HK-2 (cell line): ENCODE data around the gene UBC.

ENCODE experiments used
- DNase-seq: peaks from one replicate; pipeline ENCODE4 v3.0.0-alpha.2; 2018; ENCODE audit not compliant: unreplicated experiment

UBC gene

GRCh38 chr12:124884587-124885438, 29.6 kb downstream of the UBC start:
- DNase-seq, result no peak

- no peak for DNase-seq
Measured at GRCh38 chr12:124883263-124884130, 31.0 kb downstream of the UBC start.

- DNase-seq, result no peak
Measured at GRCh38 chr12:124881123-124881522, 33.3 kb downstream of the UBC start.

GRCh38 chr12:124880335-124880734, 34.1 kb downstream of the UBC start:
- peak; percentile 40 for DNase-seq

- DNase-seq, result no peak
Measured at GRCh38 chr12:124878795-124879516, 35.5 kb downstream of the UBC start.

- no peak for DNase-seq
Measured at GRCh38 chr12:124877423-124877822, 37.0 kb downstream of the UBC start.

- no peak for DNase-seq
Measured at GRCh38 chr12:124876171-124876570, 38.3 kb downstream of the UBC start.

GRCh38 chr12:124875803-124876132, 38.7 kb downstream of the UBC start:
- DNase-seq, result no peak

- no peak for DNase-seq
Measured at GRCh38 chr12:124874988-124875802, 39.3 kb downstream of the UBC start.

- DNase-seq, result no peak
Measured at GRCh38 chr12:124874188-124874587, 40.3 kb downstream of the UBC start.

- no peak for DNase-seq
Measured at GRCh38 chr12:124872068-124872719, 42.3 kb downstream of the UBC start.

GRCh38 chr12:124871297-124871696, 43.2 kb downstream of the UBC start:
- DNase-seq, result no peak

- DNase-seq, result no peak
Measured at GRCh38 chr12:124870515-124870914, 43.9 kb downstream of the UBC start.

GRCh38 chr12:124869059-124869665, 45.3 kb downstream of the UBC start:
- no peak for DNase-seq

GRCh38 chr12:124868252-124869058, 46.0 kb downstream of the UBC start:
- DNase-seq, result no peak

GRCh38 chr12:124867401-124867930, 47.0 kb downstream of the UBC start:
- DNase-seq, result no peak

GRCh38 chr12:124866883-124867400, 47.5 kb downstream of the UBC start:
- no peak for DNase-seq

GRCh38 chr12:124866195-124866882, 48.1 kb downstream of the UBC start:
- DNase-seq, result no peak
